Sigmoid colon (tissue), 3 donors: ENCODE measurements around the gene SAFB.

Experiments
- CTCF ChIP-seq, 4 experiments: fragments of 450-650 bp in 3 of 4; fragments of 200-600 bp in 1 of 4; IDR thresholded peaks; one replicate each; pipeline ENCODE4 v1.5.1; 2016 to 2019; ENCODE audit warnings: antibody characterized with exemption in 4 of 4, mild to moderate bottlenecking in 3 of 4, moderate library complexity in 2 of 4
- POLR2A ChIP-seq, 2 donors: fragments of 450-650 bp; IDR thresholded peaks; one replicate each; pipeline ENCODE4 v1.6.1; 2016; ENCODE audit warnings: antibody characterized with exemption in 2 of 2, mild to moderate bottlenecking in 2 of 2, moderate library complexity in 2 of 2

- no peak for TF ChIP-seq CTCF (IDR thresholded peaks at IDR 0.05)
- TF ChIP-seq POLR2A (IDR thresholded peaks at IDR 0.05) = no peak
These were observed 15.3 kb upstream of the SAFB start for GRCh38 chr19:5607318-5608275.
